ENCODE measurements around the gene TRIO.

TRIO gene

GRCh38 chr5:14229181-14229580 lies 86.0 kb downstream of the TRIO start:
- no peak for DNase-seq

- DNase-seq, result no peak
These were observed 86.6 kb downstream of the TRIO start for GRCh38 chr5:14229734-14230133.

GRCh38 chr5:14231156-14231555 lies 88.0 kb downstream of the TRIO start:
- no peak for DNase-seq

- no peak for DNase-seq
These were observed 88.7 kb downstream of the TRIO start for GRCh38 chr5:14231890-14232289.

- no peak for DNase-seq
These were observed 91.1 kb downstream of the TRIO start for GRCh38 chr5:14234204-14234603.

GRCh38 chr5:14235872-14236271 lies 92.7 kb downstream of the TRIO start:
- no peak for DNase-seq

GRCh38 chr5:14236757-14237156 lies 93.6 kb downstream of the TRIO start:
- no peak for DNase-seq

GRCh38 chr5:14237317-14238086 lies 94.4 kb downstream of the TRIO start:
- DNase-seq, result no peak

GRCh38 chr5:14238272-14238671 lies 95.1 kb downstream of the TRIO start:
- DNase-seq, result no peak

- DNase-seq, result no peak
These were observed 96.3 kb downstream of the TRIO start for GRCh38 chr5:14239404-14239803.

- no peak for DNase-seq
These were observed 96.8 kb downstream of the TRIO start for GRCh38 chr5:14239951-14240350.

- no peak for DNase-seq
These were observed 97.2 kb downstream of the TRIO start for GRCh38 chr5:14240359-14240758.

GRCh38 chr5:14241141-14241540 lies 98.0 kb downstream of the TRIO start:
- DNase-seq, result no peak

GRCh38 chr5:14242447-14242846 lies 99.3 kb downstream of the TRIO start:
- DNase-seq, result no peak

GRCh38 chr5:14242871-14243383 lies 99.8 kb downstream of the TRIO start:
- DNase-seq, result no peak

GRCh38 chr5:14243766-14244165 lies 100.6 kb downstream of the TRIO start:
- no peak for DNase-seq

GRCh38 chr5:14244721-14245120 lies 101.6 kb downstream of the TRIO start:
- DNase-seq, result no peak

- no peak for DNase-seq
These were observed 102.2 kb downstream of the TRIO start for GRCh38 chr5:14245132-14245925.

GRCh38 chr5:14246350-14247053 lies 103.4 kb downstream of the TRIO start:
- no peak for DNase-seq

GRCh38 chr5:14247054-14247386 lies 103.9 kb downstream of the TRIO start:
- DNase-seq, result no peak

GRCh38 chr5:14249258-14250082 lies 106.3 kb downstream of the TRIO start:
- DNase-seq, result peak; percentile 32

- peak; percentile 98 for DNase-seq
These were observed 107.0 kb downstream of the TRIO start for GRCh38 chr5:14250084-14250695.
